ENCODE data around the gene GGTA1. TPM values are rescaled to one million over a fixed set of nuclear protein-coding genes. Genes with fewer than 3 reads are reported as not detected.

GGTA1 gene
- total RNA-seq = not detected in 2 replicates

DNA sequence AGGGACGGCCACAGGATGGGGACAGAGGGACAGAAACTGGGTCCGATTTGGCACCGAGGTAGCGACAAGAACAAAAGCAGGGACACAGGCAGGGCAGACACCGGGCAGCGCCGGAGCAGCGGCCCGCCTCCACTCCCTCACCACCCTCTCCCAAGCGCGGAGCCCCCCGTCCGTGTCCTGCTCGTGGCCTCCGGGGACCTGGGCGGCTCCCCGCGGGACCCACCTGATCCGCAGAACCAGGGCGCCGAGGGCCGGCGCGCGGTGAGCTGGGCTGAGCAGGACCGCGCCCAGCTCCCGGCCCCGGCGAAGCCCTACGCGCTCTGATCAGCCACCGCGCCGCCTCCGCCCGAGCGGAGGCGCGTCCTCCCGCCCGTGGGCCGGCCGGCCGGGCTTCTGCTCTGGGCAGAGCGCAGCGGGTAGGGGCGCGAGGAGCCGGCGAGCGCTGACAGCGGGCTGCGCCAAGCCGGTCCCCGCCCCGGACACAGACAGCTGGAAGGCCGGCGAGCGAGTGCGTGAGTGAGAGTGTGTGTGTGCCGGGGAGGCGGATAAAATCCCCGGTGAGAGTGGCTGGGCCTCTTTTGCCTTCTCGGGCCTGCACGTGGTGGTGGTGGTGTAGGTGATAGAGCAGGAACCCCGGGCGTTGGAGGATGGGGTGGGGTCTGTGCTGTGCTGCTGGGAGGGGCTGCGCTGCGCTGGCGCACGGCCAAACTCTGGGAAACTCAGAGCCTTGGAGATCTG is at the start of gene GGTA1:
Gene GGTA1, minus strand, starts transcription at position 418 of the 738 bp plus-strand sequence. CDS start 31,922 bp downstream, outside the sequence.

Other genes starting within 250 kb of the GGTA1 start
- 311 and 512 TPM in 2 replicates for gene GSN, start 231.7 kb downstream of the GGTA1 start, total RNA-seq
- 102 and 233 TPM in 2 replicates for gene STOM, start 129.6 kb downstream of the GGTA1 start, total RNA-seq
- gene DAB2IP, start 151.8 kb upstream of the GGTA1 start, total RNA-seq = 6.1 and 20.6 TPM in 2 replicates

Data from regular cardiac myocyte (primary cell).